Astrocyte of the hippocampus (primary cell): ENCODE results near the gene ECD.
A peak's percentile ranks its signal among the peaks of the same experiment; 100 is the strongest.
"Not testable (repeated sequence)": the region's sequence is repeated elsewhere in the genome, so short reads cannot be mapped to it uniquely, and the experiment has no call there.

Experiments
- DNase-seq: peaks from one replicate; pipeline ENCODE4 v3.0.0; 2011; ENCODE audit warnings: low read depth, low spot score

ECD gene

GRCh38 chr10:73159038-73159648 lies 8.7 kb downstream of the ECD start:
- peak; percentile 64 for DNase-seq

GRCh38 chr10:73156054-73156453 lies 11.8 kb downstream of the ECD start:
- DNase-seq, result no peak

GRCh38 chr10:73152009-73152408 lies 15.8 kb downstream of the ECD start:
- DNase-seq, result no peak

GRCh38 chr10:73150633-73151413 lies 17.0 kb downstream of the ECD start:
- not testable (repeated sequence) for DNase-seq

- DNase-seq, result no peak
Measured at GRCh38 chr10:73141603-73142002, 26.2 kb downstream of the ECD start.

- no peak for DNase-seq
Measured at GRCh38 chr10:73139251-73139650, 28.6 kb downstream of the ECD start.

GRCh38 chr10:73136627-73137026 lies 31.2 kb downstream of the ECD start:
- no peak for DNase-seq

GRCh38 chr10:73134727-73135126 lies 33.1 kb downstream of the ECD start:
- no peak for DNase-seq

GRCh38 chr10:73131913-73132686 lies 35.7 kb downstream of the ECD start:
- DNase-seq, result no peak

- DNase-seq, result no peak
Measured at GRCh38 chr10:73131301-73131700, 36.5 kb downstream of the ECD start.

- no peak for DNase-seq
Measured at GRCh38 chr10:73126343-73126742, 41.5 kb downstream of the ECD start.

GRCh38 chr10:73119952-73120351 lies 47.9 kb downstream of the ECD start:
- no peak for DNase-seq

- no peak for DNase-seq
Measured at GRCh38 chr10:73119457-73119856, 48.4 kb downstream of the ECD start.

- peak; percentile 42 for DNase-seq
Measured at GRCh38 chr10:73117976-73118743, 49.6 kb downstream of the ECD start.

- no peak for DNase-seq
Measured at GRCh38 chr10:73116017-73116416, 51.8 kb downstream of the ECD start.

GRCh38 chr10:73113551-73113950 lies 54.3 kb downstream of the ECD start:
- DNase-seq, result no peak

- not testable (repeated sequence) for DNase-seq
Measured at GRCh38 chr10:73112032-73112431, 55.8 kb downstream of the ECD start.

GRCh38 chr10:73110345-73110849 lies 57.4 kb downstream of the ECD start, which contains the start of gene NUDT13:
Gene NUDT13 (plus strand): TSS chr10:73110455. CDS start chr10:73114366, 3,911 bp downstream.
- peak; percentile 81 for DNase-seq

- DNase-seq, result not testable (repeated sequence)
Measured at GRCh38 chr10:73109248-73109652, 58.6 kb downstream of the ECD start.

- DNase-seq, result no peak
Measured at GRCh38 chr10:73106301-73106700, 61.5 kb downstream of the ECD start.

GRCh38 chr10:73099141-73099540 lies 68.7 kb downstream of the ECD start:
- no peak for DNase-seq
